ENCODE measurements around the gene DCAF10.
"Not testable (repeated sequence)": the region's sequence is repeated elsewhere in the genome, so short reads cannot be mapped to it uniquely, and the experiment has no call there.

DCAF10 gene

GRCh38 chr9:37784616-37785483 is 15.7 kb upstream of the DCAF10 start, which contains the start of gene EXOSC3:
EXOSC3 (minus strand) TSS chr9:37785064; CDS start chr9:37785044, 20 bp downstream.
- peak; percentile 85 to 97 (median 92) for DNase-seq
- intact Hi-C loops (cut with DNase I), result loop anchor here (1.0 to 10.0 kb wide), 2 partner anchors 15 to 190 kb away; partner anchors contain the start of genes DCAF10 and TOMM5

- intact Hi-C loops (cut with DNase I), result loop anchor here (10.0 kb wide), 1 partner anchor 192 kb away; the partner anchor contains the start of gene TOMM5
- DNase-seq, result no peak
These were observed 13.5 kb upstream of the DCAF10 start for GRCh38 chr9:37787059-37787458.

GRCh38 chr9:37788332-37788731 is 12.3 kb upstream of the DCAF10 start:
- intact Hi-C loops (cut with DNase I), result loop anchor here (10.0 kb wide), 1 partner anchor 194 kb away; the partner anchor contains the start of gene TOMM5
- no peak for DNase-seq

GRCh38 chr9:37790096-37790495 is 10.5 kb upstream of the DCAF10 start:
- DNase-seq, result no peak

GRCh38 chr9:37792122-37792521 is 8.5 kb upstream of the DCAF10 start:
- intact Hi-C loops (cut with DNase I), result no loop called here
- DNase-seq, result no peak

More at GRCh38 chr9:37790096-37790495, 10.5 kb upstream of the DCAF10 start:
- intact Hi-C loops (cut with DNase I), result no loop called here

- no peak for DNase-seq
- intact Hi-C loops (cut with DNase I), result no loop called here
These were observed 4.4 kb upstream of the DCAF10 start for GRCh38 chr9:37796232-37796631.

- DNase-seq, result no peak
- intact Hi-C loops (cut with DNase I), result no loop called here
These were observed 1.9 kb upstream of the DCAF10 start for GRCh38 chr9:37798677-37799076.

GRCh38 chr9:37801287-37801850 is 772 bp downstream of the DCAF10 start:
- intact Hi-C loops (cut with DNase I), result loop anchor here (10.0 kb wide), 1 partner anchor 47 kb away; the partner anchor contains the start of gene TRMT10B
- DNase-seq, result peak in 22 of 42 donors; percentile 7 to 52 (median 26)

GRCh38 chr9:37801959-37802711 is 1.5 kb downstream of the DCAF10 start:
- intact Hi-C loops (cut with DNase I), result loop anchor here (10.0 kb wide), 1 partner anchor 47 kb away; the partner anchor contains the start of gene TRMT10B
- no peak for DNase-seq

GRCh38 chr9:37806271-37806670 is 5.7 kb downstream of the DCAF10 start:
- DNase-seq, result no peak
- intact Hi-C loops (cut with DNase I), result loop anchor here (10.0 kb wide), 1 partner anchor 51 kb away; the partner anchor contains the start of gene TRMT10B

GRCh38 chr9:37809676-37810075 is 9.1 kb downstream of the DCAF10 start:
- intact Hi-C loops (cut with DNase I), result loop anchor here (10.0 kb wide), 1 partner anchor 55 kb away; the partner anchor contains the start of gene TRMT10B
- not testable (repeated sequence) for DNase-seq

- intact Hi-C loops (cut with DNase I), result no loop called here
- no peak for DNase-seq
These were observed 11.4 kb downstream of the DCAF10 start for GRCh38 chr9:37811906-37812476.

- no peak for DNase-seq
- intact Hi-C loops (cut with DNase I), result no loop called here
These were observed 12.3 kb downstream of the DCAF10 start for GRCh38 chr9:37812773-37813379.

GRCh38 chr9:37818849-37819248 is 18.3 kb downstream of the DCAF10 start:
- DNase-seq, result no peak
- intact Hi-C loops (cut with DNase I), result no loop called here

GRCh38 chr9:37820142-37820541 is 19.5 kb downstream of the DCAF10 start:
- intact Hi-C loops (cut with DNase I), result no loop called here

GRCh38 chr9:37825174-37825573 is 24.6 kb downstream of the DCAF10 start:
- intact Hi-C loops (cut with DNase I); DNase-seq: not testable (repeated sequence)

More at GRCh38 chr9:37820142-37820541, 19.5 kb downstream of the DCAF10 start:
- no peak for DNase-seq

GRCh38 chr9:37827483-37828165 is 27.0 kb downstream of the DCAF10 start:
- intact Hi-C loops (cut with DNase I), result no loop called here
- no peak for DNase-seq

- DNase-seq, result no peak
- intact Hi-C loops (cut with DNase I), result no loop called here
These were observed 35.2 kb downstream of the DCAF10 start for GRCh38 chr9:37835821-37836220.

All from head of caudate nucleus (tissue), 42 donors.